ENCODE data around the gene KIF11. TPM values are rescaled to one million over a fixed set of nuclear protein-coding genes. Genes with fewer than 3 reads are reported as not detected.
"Not testable (repeated sequence)": the region's sequence is repeated elsewhere in the genome, so short reads cannot be mapped to it uniquely, and the experiment has no call there.

The KIF11 gene
- total RNA-seq, 4 donors from 2014 or later: 7.4 to 21.5 (median 14.4) TPM

- 59 to 73% methylated on average over 2 of the region's 2 CpGs for WGBS, 2 donors
- Histone ChIP-seq H3K36me3 (peaks cover 0 to 22% (median 0%) of the 10 kb centered on the region in 3 donors), H3K27me3 (no peaks in the 10 kb centered on the region), H3K9me3 (no peaks in the 10 kb centered on the region), H3K4me3 (no peak overlapping the region), H3K4me1 (peaks cover 10 to 60% (median 27%) of the 10 kb centered on the region in 3 donors), H3K27ac (peak overlapping the region in 2 of 4 donors; percentile 42 to 70)
- no peak for DNase-seq
- TF ChIP-seq POLR2A (IDR thresholded peaks at IDR 0.05): no peak
- no peak for TF ChIP-seq CTCF (IDR thresholded peaks at IDR 0.05)
- intact Hi-C loops (cut with DNase I): loop anchor here (5.0 kb wide), 1 partner anchor 52 kb away; no protein-coding TSS in a partner anchor
Observed at GRCh38 chr10:92569071-92569470, 23.9 kb upstream of the KIF11 start.

- intact Hi-C loops (cut with DNase I): loop anchor here (5.0 kb wide), 1 partner anchor 52 kb away; no protein-coding TSS in a partner anchor
Observed at GRCh38 chr10:92569663-92570062, 23.3 kb upstream of the KIF11 start.

GRCh38 chr10:92571649-92572048 is 21.3 kb upstream of the KIF11 start:
- no peaks in the 10 kb centered on the region for H3K9me3 ChIP-seq
- no peaks in the 10 kb centered on the region for H3K27me3 ChIP-seq
- peak overlapping the region in 1 of 4 donors; percentile 3 for H3K4me3 ChIP-seq
- H3K36me3 ChIP-seq: peaks cover 0 to 4% (median 0%) of the 10 kb centered on the region in 3 donors
- TF ChIP-seq POLR2A (IDR thresholded peaks at IDR 0.05) (no peak), CTCF (IDR thresholded peaks at IDR 0.05) (no peak)
- intact Hi-C loops (cut with DNase I): no loop called here
- peaks cover 10 to 66% (median 27%) of the 10 kb centered on the region in 3 donors for H3K4me1 ChIP-seq
- WGBS, 2 donors: 60 to 81% methylated on average over 2 of the region's 2 CpGs
- H3K27ac ChIP-seq: no peak overlapping the region
- no peak for DNase-seq

More at GRCh38 chr10:92569663-92570062, 23.3 kb upstream of the KIF11 start:
- H3K27ac ChIP-seq, H3K4me3 ChIP-seq, DNase-seq, H3K27me3 ChIP-seq, H3K9me3 ChIP-seq: not testable (repeated sequence)
- Histone ChIP-seq H3K36me3 (peaks cover 0 to 17% (median 0%) of the 10 kb centered on the region in 3 donors), H3K4me1 (peaks cover 10 to 62% (median 27%) of the 10 kb centered on the region in 3 donors)
- WGBS, 2 donors: 72 to 94% methylated on average over 3 to 5 of the region's 5 CpGs

- no peak for TF ChIP-seq POLR2A (IDR thresholded peaks at IDR 0.05)
- no peak for TF ChIP-seq CTCF (IDR thresholded peaks at IDR 0.05)
- Histone ChIP-seq H3K36me3 (peaks cover 0 to 4% (median 0%) of the 10 kb centered on the region in 3 donors), H3K27ac (peak overlapping the region; percentile 89 to 97 (median 94)), H3K4me1 (peaks cover 9 to 57% (median 22%) of the 10 kb centered on the region in 3 donors), H3K9me3 (no peaks in the 10 kb centered on the region), H3K4me3 (peak overlapping the region; percentile 74 to 91 (median 84)), H3K27me3 (no peaks in the 10 kb centered on the region)
- DNase-seq: no peak
- 53 to 62% methylated on average over 8 of the region's 8 CpGs for WGBS, 2 donors
- intact Hi-C loops (cut with DNase I): no loop called here
Observed at GRCh38 chr10:92572362-92573090, 20.4 kb upstream of the KIF11 start.

- H3K9me3 ChIP-seq: no peaks in the 10 kb centered on the region
- WGBS, 2 donors: 0 to 4% methylated on average over 2 to 9 of the region's 56 CpGs
- no peak for DNase-seq
- H3K27ac ChIP-seq: peak overlapping the region; percentile 89 to 97 (median 94)
- H3K4me1 ChIP-seq: peaks cover 6 to 50% (median 18%) of the 10 kb centered on the region in 3 donors
- TF ChIP-seq POLR2A (IDR thresholded peaks at IDR 0.05) (no peak), CTCF (IDR thresholded peaks at IDR 0.05) (peak in 3 of 6 experiments; percentile 13 to 34 (median 26))
- intact Hi-C loops (cut with DNase I): no loop called here
- H3K27me3 ChIP-seq: no peaks in the 10 kb centered on the region
- peaks cover 0 to 4% (median 0%) of the 10 kb centered on the region in 3 donors for H3K36me3 ChIP-seq
- H3K4me3 ChIP-seq: peak overlapping the region; percentile 74 to 91 (median 84)
Observed at GRCh38 chr10:92573091-92573797, 19.7 kb upstream of the KIF11 start.
